H1 (cell line): ENCODE data around the gene NKAIN4. TPM values are rescaled to one million over a fixed set of nuclear protein-coding genes. Genes with fewer than 3 reads are reported as not detected.

ENCODE experiments used
- CTCF ChIA-PET: fragments of 300-600 bp; sonication (Branson Sonifier 250); formaldehyde crosslinking; loops from one replicate; lab custom pipeline; 2021; ENCODE audit not compliant: partially characterized antibody; lab: Charles Lee
- POLR2A ChIA-PET: fragments of 300-600 bp; sonication (Branson Sonifier 250); formaldehyde crosslinking; loops from one replicate; lab custom pipeline; 2021; ENCODE audit warnings: inconsistent platforms; ENCODE audit not compliant: partially characterized antibody; lab: Charles Lee
- DNase-seq, 2 experiments: peaks; one replicate each; pipeline versions ENCODE4 v3.0.0 to v3.0.0-alpha.2; 2010 to 2022; ENCODE audit warnings: low spot score in 2 of 2, low read depth in 1 of 2, mixed read lengths in 1 of 2
- FAIRE-seq: peaks from 2 replicates; lab custom pipeline; 2011; peaks lifted over from hg19 to GRCh38; lab: Jason Lieb, UNC
- H2AFZ ChIP-seq: 2 replicates; pipeline ENCODE4 v1.8.1; 2012; ENCODE audit warnings: low read length, inconsistent platforms
- H2AK5ac ChIP-seq: 2 replicates; pipeline ENCODE4 v1.6.1; 2013; ENCODE audit warnings: low read depth, low read length
- H2BK120ac ChIP-seq: replicated peaks from 2 replicates; pipeline ENCODE3; 2013; ENCODE audit warnings: low read depth, low read length, inconsistent platforms
- H2BK12ac ChIP-seq: 2 replicates; pipeline ENCODE4 v1.6.1; 2013; ENCODE audit warnings: low read depth, low read length
- H2BK15ac ChIP-seq: 2 replicates; pipeline ENCODE4 v1.6.1; 2013; ENCODE audit warnings: low read length
- H2BK20ac ChIP-seq: 2 replicates; pipeline ENCODE4 v1.6.1; 2013; ENCODE audit warnings: low read length
- H2BK5ac ChIP-seq: 2 replicates; pipeline ENCODE4 v1.6.1; 2013; ENCODE audit warnings: low read depth, low read length
- H3K14ac ChIP-seq: 2 replicates; pipeline ENCODE4 v1.6.1; 2013; ENCODE audit warnings: inconsistent platforms; ENCODE audit not compliant: insufficient read length
- H3K18ac ChIP-seq: 2 replicates; pipeline ENCODE4 v1.6.1; 2013; ENCODE audit warnings: low read length; ENCODE audit errors: extremely low read depth
- H3K23ac ChIP-seq: 2 replicates; pipeline ENCODE4 v1.6.1; 2013; ENCODE audit warnings: inconsistent platforms; ENCODE audit not compliant: insufficient read length
- H3K23me2 ChIP-seq: 2 replicates; pipeline ENCODE4 v1.6.1; 2013; ENCODE audit warnings: low read depth, low read length
- H3K27ac ChIP-seq: 2 replicates; pipeline ENCODE4 v1.6.1; 2011; ENCODE audit warnings: low read depth, low read length, inconsistent platforms
- H3K27me3 ChIP-seq, 4 experiments: replicated peaks in 1 of 4; 1 replicate in 1 of 4; 2 replicates in 3 of 4; pipeline versions ENCODE4 v1.6.1 to v1.8.1; 2011 to 2013; ENCODE audit warnings: low read length in 3 of 4, mild to moderate bottlenecking in 3 of 4, inconsistent platforms in 2 of 4, mixed read lengths in 2 of 4, moderate library complexity in 1 of 4; ENCODE audit not compliant: control insufficient read depth in 3 of 4, insufficient read depth in 3 of 4; ENCODE audit errors: extremely low read depth in 1 of 4
- H3K36me3 ChIP-seq, 4 experiments: 2 replicates each; pipeline versions ENCODE4 v1.6.1 to v1.8.1; 2011 to 2013; ENCODE audit warnings: mild to moderate bottlenecking in 4 of 4, low read length in 3 of 4, moderate library complexity in 2 of 4, control low read depth in 1 of 4, inconsistent platforms in 1 of 4; ENCODE audit not compliant: insufficient read depth in 4 of 4, control insufficient read depth in 2 of 4
- H3K4ac ChIP-seq: replicated peaks from 2 replicates; pipeline ENCODE3; 2013; ENCODE audit warnings: low read length, low read depth, mixed read lengths, inconsistent platforms; ENCODE audit not compliant: insufficient read length
- H3K4me1 ChIP-seq, 4 experiments: replicated peaks in 1 of 4; 1 replicate in 1 of 4; 2 replicates in 3 of 4; pipeline versions ENCODE4 v1.6.1 to v1.8.1; 2011 to 2013; ENCODE audit warnings: low read length in 3 of 4, inconsistent platforms in 2 of 4, mixed read lengths in 1 of 4; ENCODE audit not compliant: insufficient read depth in 4 of 4, control insufficient read depth in 3 of 4
- H3K4me2 ChIP-seq, 2 experiments: 2 replicates each; pipeline versions ENCODE4 v1.6.1 to v1.8.1; 2011 to 2013; ENCODE audit warnings: low read depth in 2 of 2, low read length in 2 of 2, control low read depth in 1 of 2, inconsistent platforms in 1 of 2, mild to moderate bottlenecking in 1 of 2; ENCODE audit not compliant: insufficient read depth in 1 of 2
- H3K4me3 ChIP-seq, 4 experiments: fragments of 200-600, 300-600 bp in 1 of 4; sonication (generic), shearing (Covaris generic), sonication (Bioruptor Twin) in 1 of 4; 2 replicates each; pipeline versions ENCODE4 v1.5.1 to v1.8.1; 2011 to 2016; ENCODE audit warnings: low read length in 4 of 4, low read depth in 3 of 4, control low read depth in 2 of 4, inconsistent platforms in 2 of 4, mild to moderate bottlenecking in 2 of 4, mixed read lengths in 1 of 4, moderate library complexity in 1 of 4; ENCODE audit not compliant: insufficient read depth in 2 of 4; ENCODE audit errors: extremely low read depth in 1 of 4
- H3K56ac ChIP-seq: replicated peaks from 2 replicates; pipeline ENCODE3; 2013; ENCODE audit warnings: low read depth, mild to moderate bottlenecking, mixed read lengths, low read length, inconsistent platforms; ENCODE audit not compliant: insufficient read length
- H3K79me1 ChIP-seq: 2 replicates; pipeline ENCODE4 v1.6.1; 2013; ENCODE audit warnings: low read depth, low read length, control low read depth
- H3K79me2 ChIP-seq, 2 experiments: 2 replicates each; pipeline versions ENCODE4 v1.6.1 to v1.8.1; 2012 to 2013; ENCODE audit warnings: low read length in 2 of 2, mild to moderate bottlenecking in 2 of 2, inconsistent platforms in 1 of 2; ENCODE audit not compliant: insufficient read depth in 2 of 2, control insufficient read depth in 1 of 2
- H3K9ac ChIP-seq, 4 experiments: replicated peaks in 1 of 4; 1 replicate in 1 of 4; 2 replicates in 3 of 4; pipeline versions ENCODE4 v1.6.1 to v1.8.1; 2011 to 2013; ENCODE audit warnings: low read depth in 3 of 4, low read length in 3 of 4, control low read depth in 2 of 4, mild to moderate bottlenecking in 2 of 4, moderate library complexity in 2 of 4, inconsistent platforms in 1 of 4; ENCODE audit errors: extremely low read depth in 1 of 4
- H3K9me3 ChIP-seq, 2 experiments: 2 replicates each; pipeline versions ENCODE4 v1.6.1 to v1.8.1; 2012 to 2013; ENCODE audit warnings: mild to moderate bottlenecking in 2 of 2, moderate library complexity in 2 of 2, control low read depth in 1 of 2, inconsistent platforms in 1 of 2, low read depth in 1 of 2, low read length in 1 of 2, mixed read lengths in 1 of 2; ENCODE audit not compliant: insufficient read depth in 2 of 2
- H4K20me1 ChIP-seq, 2 experiments: replicated peaks in 1 of 2; 2 replicates each; pipeline versions ENCODE3 to v1.8.1; 2011 to 2013; ENCODE audit warnings: inconsistent platforms in 2 of 2, low read length in 2 of 2, mild to moderate bottlenecking in 1 of 2; ENCODE audit not compliant: insufficient read depth in 2 of 2, control insufficient read depth in 1 of 2
- H4K5ac ChIP-seq: 2 replicates; pipeline ENCODE4 v1.6.1; 2013; ENCODE audit warnings: low read length, low read depth, mixed read lengths, inconsistent platforms; ENCODE audit not compliant: insufficient read length
- H4K8ac ChIP-seq: 2 replicates; pipeline ENCODE4 v1.8.0; 2013; ENCODE audit warnings: mild to moderate bottlenecking, moderate library complexity, low read length, inconsistent platforms; ENCODE audit not compliant: insufficient read depth; ENCODE audit errors: extremely low read depth
- H4K91ac ChIP-seq: replicated peaks from 2 replicates; pipeline ENCODE3; 2013; ENCODE audit warnings: low read length, mixed read lengths, inconsistent platforms; ENCODE audit not compliant: insufficient read length
- BCL11A ChIP-seq, 2 experiments: IDR thresholded peaks; one replicate each; pipeline ENCODE4 v1.6.1; 2011; ENCODE audit warnings: low read depth in 2 of 2, low read length in 2 of 2, mild to moderate bottlenecking in 2 of 2
- CBX5 ChIP-seq: fragments of 300-800, 300-1000 bp; sonication (generic); IDR thresholded peaks from 2 replicates; pipeline ENCODE4 v1.7.1; 2016; ENCODE audit warnings: antibody characterized with exemption, low read length, low read depth
- EZH2 ChIP-seq: fragments of 200-600 bp; sonication (generic); IDR thresholded peaks from 2 replicates; pipeline ENCODE4 v1.7.1; 2012; ENCODE audit warnings: low read depth, mild to moderate bottlenecking, moderate library complexity, low read length, inconsistent platforms; ENCODE audit not compliant: severe bottlenecking
- KDM4A ChIP-seq: IDR thresholded peaks from one replicate; pipeline ENCODE4 v1.7.1; 2012; ENCODE audit warnings: low read depth, mild to moderate bottlenecking, moderate library complexity, low read length, inconsistent platforms; ENCODE audit not compliant: severe bottlenecking
- RFX5 ChIP-seq: IDR thresholded peaks from 2 replicates; pipeline ENCODE4 v1.6.1; 2011; ENCODE audit warnings: low read depth, low read length, improper control_type of control experiment, borderline replicate concordance
- SAP30 ChIP-seq: fragments of 300-600 bp; sonication (generic); IDR thresholded peaks from 2 replicates; pipeline ENCODE4 v1.7.1; 2012; ENCODE audit warnings: low read length, moderate library complexity, mild to moderate bottlenecking, inconsistent platforms; ENCODE audit not compliant: insufficient read depth, insufficient replicate concordance
- TCF12 ChIP-seq: IDR thresholded peaks from 2 replicates; pipeline ENCODE4 v1.6.1; 2011; ENCODE audit warnings: low read depth, mild to moderate bottlenecking, low read length
- YY1 ChIP-seq: IDR thresholded peaks from 2 replicates; pipeline ENCODE4 v1.6.1; 2011; ENCODE audit warnings: low read depth, mild to moderate bottlenecking, low read length
- ZNF274 ChIP-seq: IDR thresholded peaks from 2 replicates; pipeline ENCODE4 v1.7.0; 2012; ENCODE audit warnings: low read length, borderline replicate concordance; ENCODE audit errors: extremely low read depth
- WGBS, 2 experiments: shearing (Covaris generic) in 1 of 2; methylation state at CpG; one replicate each; pipeline versions ENCODE4 v1.1.6 to v1.1.7; 2013 to 2015; ENCODE audit warnings: low lambda C conversion rate in 2 of 2, mixed read lengths in 2 of 2, inconsistent platforms in 1 of 2, low coverage in 1 of 2, missing lambda C conversion rate in 1 of 2; ENCODE audit not compliant: insufficient replicate concordance in 2 of 2, insufficient coverage in 1 of 2, insufficient read length in 1 of 2; ENCODE audit errors: extremely low coverage in 1 of 2, missing lambda C conversion rate in 1 of 2; 5-methylcytosine and 5-hydroxymethylcytosine counted together
- polyA plus RNA-seq, 7 experiments: library from polyadenylated mRNA; depleted of rRNA in 3 of 7; stranded (reverse) in 5 of 7; unstranded in 2 of 7; fragments of >200 nt in 5 of 7; fragments of 200-250 nt in 2 of 7; gene quantifications; 1 replicate in 5 of 7; 2 replicates in 1 of 7; 4 replicates in 1 of 7; pipeline versions ENCODE4 v1.2.1 to v1.2.3, GENCODE V29; 2011 to 2013; ENCODE audit warnings: missing spikeins in 2 of 7, mixed read lengths in 2 of 7
- total RNA-seq: library from RNA; stranded (reverse); fragmentation: NEBNext Ultra II Directional; extraction: Animal tissue kit (Norgen Biotek cat#: 25700); gene quantifications from 2 replicates; pipeline ENCODE4 v1.2.1, GENCODE V29; 2021
- TF ChIP-seq, protein P1 (sequence below): IDR thresholded peaks from 2 replicates; pipeline ENCODE4 v1.6.1; 2011; ENCODE audit warnings: low read length, improper control_type of control experiment

Gene NKAIN4
- total and polyA plus RNA-seq, 2 of the 8 experiments (the other 6 are each of a cell fraction or from before 2014, with no cell fraction given): 6.9 to 17.0 TPM

DNA sequence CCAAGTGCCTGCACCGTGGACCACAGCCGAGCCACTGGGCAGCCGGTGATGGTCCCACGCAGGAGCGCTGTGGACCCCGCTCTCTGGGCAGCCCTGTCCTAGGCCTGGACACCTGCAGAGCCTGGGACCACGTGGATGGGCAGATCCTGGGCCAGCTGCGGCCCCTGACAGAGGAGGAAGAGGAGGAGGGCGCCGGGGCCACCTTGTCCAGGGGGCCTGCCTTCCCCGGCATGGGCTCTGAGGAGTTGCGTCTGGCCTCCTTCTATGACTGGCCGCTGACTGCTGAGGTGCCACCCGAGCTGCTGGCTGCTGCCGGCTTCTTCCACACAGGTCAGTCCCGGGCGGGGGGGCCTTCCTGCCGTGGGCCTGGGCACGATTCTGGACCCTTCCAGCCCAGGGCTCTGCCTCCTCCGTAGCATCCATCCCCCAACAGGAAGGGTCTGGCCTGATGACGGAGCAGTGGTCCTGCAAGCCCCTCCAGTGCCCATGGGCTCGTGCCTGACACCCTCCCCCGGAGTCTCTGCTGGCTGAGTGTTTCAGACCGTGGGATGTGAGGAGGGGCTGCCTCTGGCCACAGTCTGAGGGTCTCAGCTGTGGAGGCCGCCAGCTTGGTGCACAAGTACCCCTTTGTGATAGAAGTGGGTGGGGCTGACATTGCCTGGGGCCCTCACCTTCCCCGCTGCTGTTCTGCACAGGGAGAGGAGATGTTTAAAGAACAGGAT lies 18.0 kb downstream of the NKAIN4 start:
- DNase-seq (no peak), FAIRE-seq (no peak)
- TF ChIP-seq RFX5 (no peak), EZH2 (no peak), BCL11A (IDR thresholded peaks at IDR 0.05; ENCODE audit: low read depth in 2 of 2, low read length in 2 of 2) (no peak), SAP30 (no peak), KDM4A (no peak), ZNF274 (no peak), YY1 (no peak), TCF12 (no peak), CBX5 (no peak)
- TF ChIP-seq, protein P1, sequence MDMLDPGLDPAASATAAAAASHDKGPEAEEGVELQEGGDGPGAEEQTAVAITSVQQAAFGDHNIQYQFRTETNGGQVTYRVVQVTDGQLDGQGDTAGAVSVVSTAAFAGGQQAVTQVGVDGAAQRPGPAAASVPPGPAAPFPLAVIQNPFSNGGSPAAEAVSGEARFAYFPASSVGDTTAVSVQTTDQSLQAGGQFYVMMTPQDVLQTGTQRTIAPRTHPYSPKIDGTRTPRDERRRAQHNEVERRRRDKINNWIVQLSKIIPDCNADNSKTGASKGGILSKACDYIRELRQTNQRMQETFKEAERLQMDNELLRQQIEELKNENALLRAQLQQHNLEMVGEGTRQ: no peak

More for the DNA sequence above, 18.0 kb downstream of the NKAIN4 start:
- no peaks in the 10 kb centered on the region for H3K79me2 ChIP-seq
- H4K5ac ChIP-seq: no peak overlapping the region
- no peak overlapping the region for H3K4me2 ChIP-seq
- peaks cover 0 to 19% (median 10%) of the 10 kb centered on the region in 4 experiments; a peak in 4 of 7 replicates for H3K4me1 ChIP-seq
- H2BK120ac ChIP-seq: no peak overlapping the region
- H3K23ac ChIP-seq: no peak overlapping the region
- no peak overlapping the region for H3K9ac ChIP-seq
- no peak overlapping the region for H4K8ac ChIP-seq
- no peaks in the 10 kb centered on the region for H4K20me1 ChIP-seq
- H2BK12ac ChIP-seq: peak overlapping the region; percentile 40; the same call in 1 of the 2 replicates
- peak overlapping the region; percentile 69 for H4K91ac ChIP-seq
- no peaks in the 10 kb centered on the region for H3K9me3 ChIP-seq
- no peak overlapping the region for H2AFZ ChIP-seq
- no peak overlapping the region for H2AK5ac ChIP-seq
- WGBS, 2 experiments: 87% methylated on average over 21 of the region's 26 CpGs; no CpG with 5 or more reads in 1 of the 2 experiments
- H3K4ac ChIP-seq: no peak overlapping the region
- H2BK5ac ChIP-seq: 0 out of 2 replicates have a peak overlapping the region, but pooled peaks have one; percentile 16
- POLR2A ChIA-PET: interaction anchor here (0.7 to 4.9 kb wide), 5 partner anchors 9 to 44 kb away, joined by 3 to 21 read pairs (median 10); partner anchors contain the start of gene NKAIN4
- H3K23me2 ChIP-seq: no peaks in the 10 kb centered on the region
- H2BK20ac ChIP-seq: peak overlapping the region; percentile 89; the same call in 1 of the 2 replicates
- H3K18ac ChIP-seq: peak overlapping the region; percentile 60; the same call in 1 of the 2 replicates
- H3K14ac ChIP-seq: no peak overlapping the region
- CTCF ChIA-PET: interaction anchor here (0.6 to 10.9 kb wide), 13 partner anchors 8 to 263 kb away, joined by 3 to 199 read pairs (median 4); partner anchors contain the start of genes COL20A1 and NKAIN4
- H3K4me3 ChIP-seq: no peak overlapping the region
- H2BK15ac ChIP-seq: peak overlapping the region; percentile 88; the same call in 1 of the 2 replicates
- H3K79me1 ChIP-seq: no peaks in the 10 kb centered on the region
- peaks cover 0 to 3% (median 1%) of the 10 kb centered on the region in 4 experiments; a peak in 1 of 7 replicates for H3K27me3 ChIP-seq
- H3K36me3 ChIP-seq: no peaks in the 10 kb centered on the region
- H3K27ac ChIP-seq: no peak overlapping the region
- H3K56ac ChIP-seq: no peak overlapping the region
